NB4 (cell line): Measurements from ENCODE around the gene NCOR1.

Source experiments
- POLR2A ChIP-seq: IDR thresholded peaks from 2 replicates; pipeline ENCODE4 v1.6.1; 2011; ENCODE audit warnings: mild to moderate bottlenecking; ENCODE audit not compliant: insufficient read length; ENCODE audit errors: extremely low read depth
- TF ChIP-seq, protein P1 (sequence below): IDR thresholded peaks from one replicate; pipeline ENCODE4 v1.5.1; 2012; ENCODE audit warnings: low read depth, low read length
- TF ChIP-seq, protein P2 (sequence below): IDR thresholded peaks from 2 replicates; pipeline ENCODE4 v1.6.1; 2011; ENCODE audit warnings: low read depth, low read length

DNA sequence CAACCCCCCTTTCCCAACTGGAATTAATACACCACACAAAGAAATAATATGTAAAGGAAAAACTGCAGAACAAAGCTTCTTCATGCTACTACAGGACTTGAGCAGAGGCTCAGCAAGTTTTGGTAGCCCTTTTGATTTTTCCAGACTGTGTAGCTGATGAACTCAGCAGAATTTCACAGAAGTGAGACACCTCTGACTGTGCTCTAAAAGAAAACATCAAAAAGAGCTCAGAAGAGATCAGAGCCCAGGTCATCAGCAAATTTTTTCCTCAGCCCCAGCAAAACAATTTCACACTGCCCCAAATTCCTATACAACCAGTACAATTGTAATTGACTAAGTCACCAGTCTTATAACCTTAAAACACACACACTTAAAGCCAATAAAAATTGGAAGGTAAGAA is 177.7 kb downstream of the NCOR1 start:
- TF ChIP-seq, protein P1, sequence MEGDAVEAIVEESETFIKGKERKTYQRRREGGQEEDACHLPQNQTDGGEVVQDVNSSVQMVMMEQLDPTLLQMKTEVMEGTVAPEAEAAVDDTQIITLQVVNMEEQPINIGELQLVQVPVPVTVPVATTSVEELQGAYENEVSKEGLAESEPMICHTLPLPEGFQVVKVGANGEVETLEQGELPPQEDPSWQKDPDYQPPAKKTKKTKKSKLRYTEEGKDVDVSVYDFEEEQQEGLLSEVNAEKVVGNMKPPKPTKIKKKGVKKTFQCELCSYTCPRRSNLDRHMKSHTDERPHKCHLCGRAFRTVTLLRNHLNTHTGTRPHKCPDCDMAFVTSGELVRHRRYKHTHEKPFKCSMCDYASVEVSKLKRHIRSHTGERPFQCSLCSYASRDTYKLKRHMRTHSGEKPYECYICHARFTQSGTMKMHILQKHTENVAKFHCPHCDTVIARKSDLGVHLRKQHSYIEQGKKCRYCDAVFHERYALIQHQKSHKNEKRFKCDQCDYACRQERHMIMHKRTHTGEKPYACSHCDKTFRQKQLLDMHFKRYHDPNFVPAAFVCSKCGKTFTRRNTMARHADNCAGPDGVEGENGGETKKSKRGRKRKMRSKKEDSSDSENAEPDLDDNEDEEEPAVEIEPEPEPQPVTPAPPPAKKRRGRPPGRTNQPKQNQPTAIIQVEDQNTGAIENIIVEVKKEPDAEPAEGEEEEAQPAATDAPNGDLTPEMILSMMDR, result no peak
- TF ChIP-seq, protein P2, sequence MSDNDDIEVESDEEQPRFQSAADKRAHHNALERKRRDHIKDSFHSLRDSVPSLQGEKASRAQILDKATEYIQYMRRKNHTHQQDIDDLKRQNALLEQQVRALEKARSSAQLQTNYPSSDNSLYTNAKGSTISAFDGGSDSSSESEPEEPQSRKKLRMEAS, result no peak
- no peak for TF ChIP-seq POLR2A
